ENCODE results near the gene AFF3.
"Not testable (repeated sequence)": the region's sequence is repeated elsewhere in the genome, so short reads cannot be mapped to it uniquely, and the experiment has no call there.

Gene AFF3

GRCh38 chr2:100145893-100146656, 3.7 kb upstream of the AFF3 start:
- no peak for DNase-seq (ENCODE audit: low read depth)

GRCh38 chr2:100143286-100143685, 896 bp upstream of the AFF3 start:
- DNase-seq (ENCODE audit: low read depth) = no peak

- no peak for DNase-seq (ENCODE audit: low read depth)
These were observed 484 bp downstream of the AFF3 start for GRCh38 chr2:100141906-100142305.

- DNase-seq (ENCODE audit: low read depth) = no peak
These were observed 1.8 kb downstream of the AFF3 start for GRCh38 chr2:100140582-100140981.

- DNase-seq (ENCODE audit: low read depth) = no peak
These were observed 4.4 kb downstream of the AFF3 start for GRCh38 chr2:100137866-100138570.

GRCh38 chr2:100137318-100137717, 5.1 kb downstream of the AFF3 start:
- no peak for DNase-seq (ENCODE audit: low read depth)

GRCh38 chr2:100136310-100136709, 6.1 kb downstream of the AFF3 start:
- no peak for DNase-seq (ENCODE audit: low read depth)

- no peak for DNase-seq (ENCODE audit: low read depth)
These were observed 7.0 kb downstream of the AFF3 start for GRCh38 chr2:100135415-100135814.

- DNase-seq (ENCODE audit: low read depth) = no peak
These were observed 11.6 kb downstream of the AFF3 start for GRCh38 chr2:100130595-100131391.

- no peak for DNase-seq (ENCODE audit: low read depth)
These were observed 15.4 kb downstream of the AFF3 start for GRCh38 chr2:100126897-100127401.

- DNase-seq (ENCODE audit: low read depth) = no peak
These were observed 16.2 kb downstream of the AFF3 start for GRCh38 chr2:100126201-100126600.

GRCh38 chr2:100125626-100126025, 16.8 kb downstream of the AFF3 start:
- DNase-seq (ENCODE audit: low read depth) = no peak

GRCh38 chr2:100124761-100125160, 17.6 kb downstream of the AFF3 start:
- peak; percentile 73 for DNase-seq (ENCODE audit: low read depth)

- DNase-seq (ENCODE audit: low read depth) = no peak
These were observed 21.2 kb downstream of the AFF3 start for GRCh38 chr2:100121124-100121718.

GRCh38 chr2:100119235-100119634, 23.2 kb downstream of the AFF3 start:
- DNase-seq (ENCODE audit: low read depth) = no peak

- DNase-seq (ENCODE audit: low read depth) = no peak
These were observed 28.4 kb downstream of the AFF3 start for GRCh38 chr2:100113990-100114433.

GRCh38 chr2:100110614-100111000, 31.8 kb downstream of the AFF3 start:
- no peak for DNase-seq (ENCODE audit: low read depth)

- DNase-seq (ENCODE audit: low read depth) = no peak
These were observed 32.3 kb downstream of the AFF3 start for GRCh38 chr2:100109986-100110613.

GRCh38 chr2:100108648-100109020, 33.8 kb downstream of the AFF3 start:
- not testable (repeated sequence) for DNase-seq (ENCODE audit: low read depth)

- DNase-seq (ENCODE audit: low read depth) = no peak
These were observed 34.3 kb downstream of the AFF3 start for GRCh38 chr2:100107906-100108647.

- DNase-seq (ENCODE audit: low read depth) = no peak
These were observed 35.0 kb downstream of the AFF3 start for GRCh38 chr2:100107440-100107839.

Data from ELR (cell line).